Measurements from ENCODE around the gene GALM. TPM values are rescaled to one million over a fixed set of nuclear protein-coding genes. Genes with fewer than 3 reads are reported as not detected.

The GALM gene
- polyA plus RNA-seq, 1 experiment = 10.1 TPM

DNA sequence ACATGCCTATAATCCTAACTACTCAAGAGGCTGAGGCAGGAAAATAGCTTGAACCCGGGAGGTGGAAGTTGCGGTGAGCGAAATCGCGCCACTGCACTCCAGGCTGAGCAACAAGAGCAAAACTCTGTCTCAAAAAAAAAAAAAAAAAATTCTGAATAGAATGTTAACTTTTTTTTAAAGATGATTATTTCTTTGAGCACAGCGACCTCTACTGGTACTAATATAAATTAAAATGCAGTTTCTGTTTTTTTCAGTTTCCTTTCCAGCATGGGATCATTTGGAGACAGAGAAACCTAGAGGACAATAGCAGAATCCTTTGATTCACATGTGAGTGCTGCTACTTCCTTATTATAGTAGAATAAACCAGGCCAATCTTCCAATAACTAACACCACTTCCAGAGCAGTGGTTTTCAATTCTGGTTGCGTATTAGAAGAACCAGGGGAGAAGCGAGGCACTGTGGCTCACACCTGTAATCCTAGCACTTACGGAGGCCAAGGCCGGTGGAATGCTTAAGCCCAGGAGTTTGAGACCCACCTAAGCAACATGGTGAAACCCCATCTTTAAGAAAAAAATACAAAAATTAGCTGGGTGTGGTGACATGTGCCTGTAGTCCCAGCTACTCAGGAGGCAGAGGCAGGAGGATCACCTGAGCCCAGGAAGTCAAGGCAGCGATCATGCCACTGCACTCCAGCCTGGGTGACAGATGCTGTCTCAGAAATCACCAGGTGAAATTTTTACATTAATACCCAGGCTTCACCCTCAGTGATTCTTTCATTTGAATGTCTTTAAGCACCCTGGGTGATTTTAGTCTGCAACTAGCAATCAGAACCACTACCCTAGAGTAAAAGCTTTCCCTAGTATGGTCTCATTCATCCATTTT lies 75.2 kb downstream of the GALM start:
- TF ChIP-seq, protein P1, sequence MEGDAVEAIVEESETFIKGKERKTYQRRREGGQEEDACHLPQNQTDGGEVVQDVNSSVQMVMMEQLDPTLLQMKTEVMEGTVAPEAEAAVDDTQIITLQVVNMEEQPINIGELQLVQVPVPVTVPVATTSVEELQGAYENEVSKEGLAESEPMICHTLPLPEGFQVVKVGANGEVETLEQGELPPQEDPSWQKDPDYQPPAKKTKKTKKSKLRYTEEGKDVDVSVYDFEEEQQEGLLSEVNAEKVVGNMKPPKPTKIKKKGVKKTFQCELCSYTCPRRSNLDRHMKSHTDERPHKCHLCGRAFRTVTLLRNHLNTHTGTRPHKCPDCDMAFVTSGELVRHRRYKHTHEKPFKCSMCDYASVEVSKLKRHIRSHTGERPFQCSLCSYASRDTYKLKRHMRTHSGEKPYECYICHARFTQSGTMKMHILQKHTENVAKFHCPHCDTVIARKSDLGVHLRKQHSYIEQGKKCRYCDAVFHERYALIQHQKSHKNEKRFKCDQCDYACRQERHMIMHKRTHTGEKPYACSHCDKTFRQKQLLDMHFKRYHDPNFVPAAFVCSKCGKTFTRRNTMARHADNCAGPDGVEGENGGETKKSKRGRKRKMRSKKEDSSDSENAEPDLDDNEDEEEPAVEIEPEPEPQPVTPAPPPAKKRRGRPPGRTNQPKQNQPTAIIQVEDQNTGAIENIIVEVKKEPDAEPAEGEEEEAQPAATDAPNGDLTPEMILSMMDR (IDR thresholded peaks at IDR 0.05; ENCODE audit: insufficient read depth, low read depth, low read length) = peak; percentile 32
- Histone ChIP-seq H3K4me3 (ENCODE audit: low read depth, low read length) (no peak overlapping the region), H3K36me3 (ENCODE audit: control insufficient read depth, insufficient read depth, low read length) (peaks cover 10% of the 10 kb centered on the region), H3K27me3 (ENCODE audit: control insufficient read depth, insufficient read depth, low read length) (no peaks in the 10 kb centered on the region)
- DNase-seq (ENCODE audit: low read depth) = no peak
- ChIA-PET POLR2A (interaction anchor here (0.6 to 0.9 kb wide), 2 partner anchors 10 to 279 kb away, joined by 3 read pairs; partner anchors contain the start of gene SRSF7), CTCF (interaction anchor here (0.6 to 7.6 kb wide), 18 partner anchors 9 to 426 kb away, joined by 3 to 54 read pairs (median 4); partner anchors contain the start of gene SRSF7)

DNA sequence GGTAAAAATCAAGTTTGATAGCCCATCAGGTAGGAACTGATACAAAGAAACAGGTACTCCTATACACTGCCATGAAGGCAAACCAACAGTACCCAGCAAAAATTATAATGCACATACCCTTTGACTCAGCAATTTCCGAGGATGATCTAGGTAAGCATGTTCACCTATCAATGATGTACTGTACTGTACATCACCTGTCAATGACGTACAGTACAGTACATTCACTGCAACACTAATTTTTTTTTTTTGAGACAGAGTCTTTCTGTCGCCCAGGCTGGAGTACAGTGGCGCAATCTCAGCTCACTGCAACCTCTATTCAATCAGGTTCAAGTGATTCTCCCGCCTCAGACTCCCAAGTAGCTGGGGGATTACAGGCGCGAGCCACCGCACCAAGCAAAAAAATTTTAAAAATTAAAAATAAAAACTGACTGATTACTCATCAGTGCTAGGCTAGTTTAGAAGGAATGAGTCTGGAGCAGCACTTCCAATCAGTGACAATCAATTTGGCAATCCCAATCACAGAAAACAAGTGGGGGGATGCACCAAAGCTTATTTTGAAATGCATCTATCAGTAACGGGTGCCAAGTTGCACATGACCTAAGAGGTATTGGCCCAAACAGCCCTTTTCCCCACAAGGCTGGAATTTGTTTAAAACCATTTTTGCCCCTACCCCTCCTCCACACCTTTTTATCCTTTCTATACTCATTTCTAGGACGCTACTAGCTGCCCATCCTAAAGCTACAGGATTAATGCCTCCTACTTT lies 77.1 kb downstream of the GALM start:
- Histone ChIP-seq H3K27me3 (ENCODE audit: control insufficient read depth, insufficient read depth, low read length) (no peaks in the 10 kb centered on the region), H3K36me3 (ENCODE audit: control insufficient read depth, insufficient read depth, low read length) (peaks cover 15% of the 10 kb centered on the region), H3K4me3 (ENCODE audit: low read depth, low read length) (no peak overlapping the region)
- no peak for DNase-seq (ENCODE audit: low read depth)
- ChIA-PET POLR2A (interaction anchor here (1.3 kb wide), 1 partner anchor 8 kb away, joined by 5 read pairs; the partner anchor contains the start of gene SRSF7), CTCF (interaction anchor here (0.6 to 7.6 kb wide), 8 partner anchors 9 to 432 kb away, joined by 3 to 54 read pairs (median 4); partner anchors contain the start of gene SRSF7)
- TF ChIP-seq, protein P1 (IDR thresholded peaks at IDR 0.05; ENCODE audit: insufficient read depth, low read depth, low read length) = no peak

DNA sequence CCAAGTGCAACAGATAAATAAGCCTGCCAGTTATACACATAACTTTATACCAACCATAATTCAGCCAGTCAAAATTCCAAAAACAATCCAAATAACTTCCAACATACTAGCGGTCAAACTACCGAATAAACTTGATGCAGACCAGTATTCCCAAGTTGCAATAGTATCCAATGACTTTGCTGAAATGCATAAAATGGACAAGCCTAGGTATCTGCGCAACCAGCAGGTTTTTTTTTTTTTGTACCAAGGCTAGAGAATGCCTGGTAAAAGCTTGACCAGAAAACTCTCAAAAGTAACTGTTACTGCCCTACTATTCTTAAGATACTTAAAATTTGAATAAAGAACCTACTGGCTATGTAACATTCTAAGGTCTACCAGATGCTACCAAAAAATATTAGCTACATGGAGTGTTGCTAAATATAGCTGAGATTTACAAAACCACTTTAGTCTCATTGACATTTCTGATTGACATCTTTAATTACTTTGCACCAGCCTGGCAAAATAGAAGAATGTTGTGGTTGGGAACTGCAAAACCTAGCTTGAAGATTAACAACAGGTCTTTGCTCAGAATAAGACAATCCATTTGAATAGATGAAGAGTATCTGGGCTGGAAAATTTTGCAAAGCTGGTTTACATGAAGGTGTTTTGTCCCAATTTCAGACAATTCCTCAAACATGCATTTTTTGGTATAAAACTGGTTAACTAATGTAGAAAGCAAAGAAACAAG lies 77.9 kb downstream of the GALM start:
- H3K27me3 ChIP-seq (ENCODE audit: control insufficient read depth, insufficient read depth, low read length) = no peaks in the 10 kb centered on the region
- ChIA-PET CTCF (interaction anchor here (0.6 to 7.6 kb wide), 9 partner anchors 8 to 433 kb away, joined by 3 to 54 read pairs (median 4); partner anchors contain the start of gene SRSF7), POLR2A (interaction anchor here (0.5 to 1.3 kb wide), 2 partner anchors 7 to 42 kb away, joined by 3 to 5 read pairs; partner anchors contain the start of gene SRSF7)
- H3K4me3 ChIP-seq (ENCODE audit: low read depth, low read length) = no peak overlapping the region
- TF ChIP-seq, protein P1 (IDR thresholded peaks at IDR 0.05; ENCODE audit: insufficient read depth, low read depth, low read length) = no peak
- no peak for DNase-seq (ENCODE audit: low read depth)
- peaks cover 20% of the 10 kb centered on the region for H3K36me3 ChIP-seq (ENCODE audit: control insufficient read depth, insufficient read depth, low read length)

DNA sequence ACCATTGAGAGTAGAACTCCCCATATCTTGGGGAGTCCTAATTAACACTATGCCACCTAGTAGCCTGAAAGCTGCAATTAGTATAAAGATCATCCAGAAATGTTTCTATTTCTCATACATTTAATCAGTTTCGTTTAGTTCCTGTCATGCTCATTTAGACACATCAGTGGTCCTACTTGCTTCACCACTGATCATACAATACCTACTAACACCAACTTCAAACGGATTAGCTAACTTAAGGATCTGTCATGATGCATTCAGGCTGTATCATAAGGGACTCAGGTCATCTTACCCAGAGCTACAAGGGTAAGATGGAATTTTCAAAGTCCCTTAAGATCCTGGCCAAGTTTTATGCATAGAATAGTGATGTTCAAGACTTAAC lies 78.5 kb downstream of the GALM start:
- TF ChIP-seq, protein P1 (IDR thresholded peaks at IDR 0.05; ENCODE audit: insufficient read depth, low read depth, low read length) = no peak
- POLR2A ChIA-PET = no interaction called here
- Histone ChIP-seq H3K27me3 (ENCODE audit: control insufficient read depth, insufficient read depth, low read length) (no peaks in the 10 kb centered on the region), H3K4me3 (ENCODE audit: low read depth, low read length) (no peak overlapping the region), H3K36me3 (ENCODE audit: control insufficient read depth, insufficient read depth, low read length) (peaks cover 23% of the 10 kb centered on the region)
- CTCF ChIA-PET = interaction anchor here (0.6 to 7.6 kb wide), 6 partner anchors 9 to 209 kb away, joined by 3 to 54 read pairs (median 4); no protein-coding TSS in a partner anchor
- DNase-seq (ENCODE audit: low read depth) = no peak

Measured in BJ (cell line).